Liver (tissue), 9 donors: ENCODE data around the gene SIK2. TPM values are rescaled to one million over a fixed set of nuclear protein-coding genes. Genes with fewer than 3 reads are reported as not detected.
"Not testable (repeated sequence)": the region's sequence is repeated elsewhere in the genome, so short reads cannot be mapped to it uniquely, and the experiment has no call there.

ENCODE experiments used
- DNase-seq: peaks from one replicate; pipeline ENCODE4 v3.0.0-alpha.2; 2017; ENCODE audit warnings: low spot score
- H3K27ac ChIP-seq, 2 donors: one replicate each; pipeline ENCODE4 v1.7.0; 2013; ENCODE audit warnings: inconsistent platforms in 2 of 2, low read length in 2 of 2, control low read depth in 1 of 2, low read depth in 1 of 2, mild to moderate bottlenecking in 1 of 2
- H3K27me3 ChIP-seq, 4 donors: one replicate each; pipeline versions ENCODE4 v1.6.1 to v1.7.0; 2013; ENCODE audit warnings: low read length in 3 of 4, inconsistent platforms in 1 of 4, mild to moderate bottlenecking in 1 of 4, moderate library complexity in 1 of 4; ENCODE audit not compliant: control insufficient read depth in 4 of 4, insufficient read depth in 4 of 4
- H3K36me3 ChIP-seq, 4 donors: one replicate each; pipeline versions ENCODE4 v1.6.1 to v1.7.0; 2013; ENCODE audit warnings: low read length in 3 of 4, mild to moderate bottlenecking in 3 of 4, low read depth in 1 of 4, moderate library complexity in 1 of 4; ENCODE audit not compliant: control insufficient read depth in 4 of 4, insufficient read depth in 3 of 4
- H3K4me1 ChIP-seq, 4 donors: one replicate each; pipeline versions ENCODE4 v1.6.1 to v1.7.0; 2013; ENCODE audit warnings: low read length in 3 of 4, mild to moderate bottlenecking in 3 of 4, moderate library complexity in 1 of 4; ENCODE audit not compliant: control insufficient read depth in 4 of 4, insufficient read depth in 4 of 4
- H3K4me3 ChIP-seq, 3 donors: one replicate each; pipeline versions ENCODE4 v1.6.1 to v1.7.0; 2013; ENCODE audit warnings: low read length in 3 of 3, control low read depth in 1 of 3, low read depth in 1 of 3, mild to moderate bottlenecking in 1 of 3
- H3K9ac ChIP-seq, 2 donors: one replicate each; pipeline ENCODE4 v1.7.0; 2013; ENCODE audit warnings: low read length in 2 of 2, mild to moderate bottlenecking in 2 of 2, moderate library complexity in 2 of 2, control low read depth in 1 of 2, low read depth in 1 of 2
- H3K9me3 ChIP-seq, 4 donors: one replicate each; pipeline versions ENCODE4 v1.6.1 to v1.7.0; 2013; ENCODE audit warnings: low read length in 3 of 4; ENCODE audit not compliant: control insufficient read depth in 4 of 4
- ATF3 ChIP-seq: IDR thresholded peaks from 2 replicates; pipeline ENCODE4 v1.6.1; 2016; ENCODE audit warnings: antibody characterized with exemption
- GABPA ChIP-seq, 2 donors: IDR thresholded peaks in 1 of 2; conservative IDR thresholded peaks in 1 of 2; 2 replicates each; pipeline ENCODE4 v1.6.1; 2016; ENCODE audit warnings: antibody characterized with exemption in 2 of 2, mild to moderate bottlenecking in 1 of 2, moderate library complexity in 1 of 2
- HNF4A ChIP-seq, 2 donors: conservative IDR thresholded peaks; 2 replicates each; pipeline ENCODE4 v1.6.1; 2016; ENCODE audit warnings: antibody characterized with exemption in 2 of 2, mild to moderate bottlenecking in 2 of 2
- HNF4G ChIP-seq: IDR thresholded peaks from 2 replicates; pipeline ENCODE4 v1.6.1; 2016; ENCODE audit warnings: antibody characterized with exemption
- MAX ChIP-seq: IDR thresholded peaks from 2 replicates; pipeline ENCODE4 v1.6.1; 2016; ENCODE audit warnings: antibody characterized with exemption
- SP1 ChIP-seq: IDR thresholded peaks from 2 replicates; pipeline ENCODE4 v1.6.1; 2018; ENCODE audit warnings: antibody characterized with exemption, mild to moderate bottlenecking
- TAF1 ChIP-seq: conservative IDR thresholded peaks from 2 replicates; pipeline ENCODE4 v1.6.1; 2016; ENCODE audit warnings: antibody characterized with exemption, mild to moderate bottlenecking
- YY1 ChIP-seq: IDR thresholded peaks from 2 replicates; pipeline ENCODE4 v1.6.1; 2016; ENCODE audit warnings: antibody characterized with exemption, mild to moderate bottlenecking
- WGBS: extraction: QIAGEN DNeasy Blood & Tissue Kit; methylation state at CpG from one replicate; pipeline ENCODE4 v1.1.7; 2013; 5-methylcytosine and 5-hydroxymethylcytosine counted together
- polyA plus RNA-seq, 2 donors: library from polyadenylated mRNA; stranded (reverse) in 1 of 2; unstranded in 1 of 2; fragments of 200-250 nt in 1 of 2; fragments of >200 nt in 1 of 2; fragmentation: Nextera tagmentation in 1 of 2; extraction: Ambion mirVana in 1 of 2; gene quantifications; one replicate each; pipeline versions ENCODE4 v1.2.1 to v1.2.3, GENCODE V29; 2013 to 2015
- total RNA-seq, 2 donors: library from RNA; depleted of rRNA; stranded (reverse); fragments of >200 nt; gene quantifications; one replicate each; pipeline ENCODE4 v1.2.3, GENCODE V29; 2014
- TF ChIP-seq, protein P1 (sequence below): IDR thresholded peaks from 2 replicates; pipeline ENCODE4 v1.6.1; 2016; ENCODE audit warnings: antibody characterized with exemption, mild to moderate bottlenecking
- donor health status: healthy.
- donor health status: healthy.
- donor health status: healthy.
- donor health status: healthy.
- donor health status: healthy.

The SIK2 gene
- total and polyA plus RNA-seq, 4 donors = 6.5 to 15.0 (median 9.3) TPM

DNA sequence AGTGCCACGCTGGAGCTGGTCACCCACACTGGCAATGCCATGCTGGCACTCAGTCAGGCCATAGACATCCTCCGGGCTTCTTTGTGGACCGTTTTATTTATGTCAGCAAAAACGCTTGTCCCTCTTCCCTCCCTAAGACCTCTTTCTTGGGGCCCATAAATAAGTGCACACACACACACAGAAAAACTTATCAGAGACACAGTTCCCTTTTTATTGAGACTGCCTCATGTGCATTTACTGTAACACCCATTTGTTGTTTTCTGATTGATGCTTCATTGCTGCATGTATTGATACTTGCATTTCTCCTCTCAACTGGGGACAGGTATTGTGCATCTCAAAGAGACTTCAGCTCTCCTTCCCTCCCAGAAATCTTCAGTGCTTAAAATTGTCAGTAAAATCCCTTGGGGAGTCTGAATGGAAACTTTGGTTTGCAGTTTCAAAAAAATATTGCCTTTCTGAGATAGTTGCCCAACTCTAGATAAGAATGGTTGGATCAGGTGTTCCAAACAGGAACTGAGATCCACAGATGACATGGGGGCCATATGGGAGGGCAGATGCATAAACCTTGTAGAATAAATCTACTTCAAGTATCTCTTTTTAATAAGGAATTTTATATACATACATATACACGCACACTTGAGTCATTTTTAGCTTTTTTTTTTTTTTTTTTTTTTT lies 113.0 kb downstream of the SIK2 start:
- Histone ChIP-seq H3K4me3 (no peak overlapping the region), H3K9me3 (no peaks in the 10 kb centered on the region), H3K27me3 (no peaks in the 10 kb centered on the region), H3K27ac (no peak overlapping the region), H3K36me3 (peaks cover 11 to 49% (median 45%) of the 10 kb centered on the region in 4 donors), H3K4me1 (peaks cover 1 to 12% (median 8%) of the 10 kb centered on the region in 4 donors), H3K9ac (no peak overlapping the region)
- 79% methylated on average over 5 of the region's 5 CpGs for WGBS
- DNase-seq = no peak
- TF ChIP-seq TAF1 (no peak), GABPA (IDR thresholded peaks at IDR 0.05 in 1 of 2, conservative IDR thresholded peaks at IDR 0.05 in 1 of 2) (no peak)

GRCh38 chr11:111717660-111718059 lies 115.4 kb downstream of the SIK2 start:
- peaks cover 10 to 52% (median 48%) of the 10 kb centered on the region in 4 donors for H3K36me3 ChIP-seq

DNA sequence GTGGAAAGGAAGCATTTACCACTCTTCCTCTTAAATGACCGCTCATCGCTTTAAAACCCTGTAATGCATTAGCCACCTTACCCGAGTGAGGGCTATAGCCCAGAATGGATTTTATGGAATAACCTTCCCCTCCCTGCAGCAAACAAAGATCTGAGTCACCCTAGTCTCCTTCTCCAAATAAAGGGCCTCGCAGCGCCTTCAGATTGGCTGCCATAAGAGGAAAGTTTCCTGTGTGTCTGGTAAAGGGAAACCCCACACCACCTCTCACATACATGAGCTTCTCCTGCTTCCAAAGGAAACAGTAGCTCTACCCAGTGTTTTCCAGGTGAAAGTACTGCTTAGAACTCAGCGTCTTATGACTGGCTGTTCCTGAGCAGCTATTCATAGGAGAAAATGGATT lies 116.2 kb downstream of the SIK2 start:
- 87% methylated on average over 6 of the region's 6 CpGs for WGBS
- peaks cover 1 to 41% (median 31%) of the 10 kb centered on the region in 4 donors for H3K4me1 ChIP-seq
- peaks cover 13 to 55% (median 49%) of the 10 kb centered on the region in 4 donors for H3K36me3 ChIP-seq
- H3K9me3 ChIP-seq = no peaks in the 10 kb centered on the region
- no peaks in the 10 kb centered on the region for H3K27me3 ChIP-seq
- H3K27ac ChIP-seq = peak overlapping the region in 1 of 2 donors; percentile 37
- TF ChIP-seq SP1 (no peak), HNF4A (conservative IDR thresholded peaks at IDR 0.05) (no peak), YY1 (no peak), MAX (no peak), HNF4G (no peak), TAF1 (no peak), ATF3 (no peak)
- TF ChIP-seq, protein P1, sequence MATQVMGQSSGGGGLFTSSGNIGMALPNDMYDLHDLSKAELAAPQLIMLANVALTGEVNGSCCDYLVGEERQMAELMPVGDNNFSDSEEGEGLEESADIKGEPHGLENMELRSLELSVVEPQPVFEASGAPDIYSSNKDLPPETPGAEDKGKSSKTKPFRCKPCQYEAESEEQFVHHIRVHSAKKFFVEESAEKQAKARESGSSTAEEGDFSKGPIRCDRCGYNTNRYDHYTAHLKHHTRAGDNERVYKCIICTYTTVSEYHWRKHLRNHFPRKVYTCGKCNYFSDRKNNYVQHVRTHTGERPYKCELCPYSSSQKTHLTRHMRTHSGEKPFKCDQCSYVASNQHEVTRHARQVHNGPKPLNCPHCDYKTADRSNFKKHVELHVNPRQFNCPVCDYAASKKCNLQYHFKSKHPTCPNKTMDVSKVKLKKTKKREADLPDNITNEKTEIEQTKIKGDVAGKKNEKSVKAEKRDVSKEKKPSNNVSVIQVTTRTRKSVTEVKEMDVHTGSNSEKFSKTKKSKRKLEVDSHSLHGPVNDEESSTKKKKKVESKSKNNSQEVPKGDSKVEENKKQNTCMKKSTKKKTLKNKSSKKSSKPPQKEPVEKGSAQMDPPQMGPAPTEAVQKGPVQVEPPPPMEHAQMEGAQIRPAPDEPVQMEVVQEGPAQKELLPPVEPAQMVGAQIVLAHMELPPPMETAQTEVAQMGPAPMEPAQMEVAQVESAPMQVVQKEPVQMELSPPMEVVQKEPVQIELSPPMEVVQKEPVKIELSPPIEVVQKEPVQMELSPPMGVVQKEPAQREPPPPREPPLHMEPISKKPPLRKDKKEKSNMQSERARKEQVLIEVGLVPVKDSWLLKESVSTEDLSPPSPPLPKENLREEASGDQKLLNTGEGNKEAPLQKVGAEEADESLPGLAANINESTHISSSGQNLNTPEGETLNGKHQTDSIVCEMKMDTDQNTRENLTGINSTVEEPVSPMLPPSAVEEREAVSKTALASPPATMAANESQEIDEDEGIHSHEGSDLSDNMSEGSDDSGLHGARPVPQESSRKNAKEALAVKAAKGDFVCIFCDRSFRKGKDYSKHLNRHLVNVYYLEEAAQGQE = no peak
- no peak overlapping the region for H3K9ac ChIP-seq
- H3K4me3 ChIP-seq = no peak overlapping the region
- DNase-seq = no peak

More at GRCh38 chr11:111717660-111718059, 115.4 kb downstream of the SIK2 start:
- not testable (repeated sequence) for H3K27me3 ChIP-seq, H3K9me3 ChIP-seq, H3K4me3 ChIP-seq, H3K27ac ChIP-seq, H3K9ac ChIP-seq, DNase-seq
- peaks cover 1 to 36% (median 28%) of the 10 kb centered on the region in 4 donors for H3K4me1 ChIP-seq
- WGBS = 97% methylated on average over 3 of the region's 3 CpGs
